Jurkat, Clone E6-1 (cell line): ENCODE measurements around the gene PROZ.
"Not testable (repeated sequence)": the region's sequence is repeated elsewhere in the genome, so short reads cannot be mapped to it uniquely, and the experiment has no call there.

Source experiments
- DNase-seq: peaks from one replicate; pipeline ENCODE4 v3.0.0-alpha.2; 2011; ENCODE audit warnings: low read depth, low spot score
- H3K4me3 ChIP-seq: 2 replicates; pipeline ENCODE4 v1.5.1; 2011; ENCODE audit warnings: mild to moderate bottlenecking, low read length, control low read depth, moderate library complexity

Gene PROZ

DNA sequence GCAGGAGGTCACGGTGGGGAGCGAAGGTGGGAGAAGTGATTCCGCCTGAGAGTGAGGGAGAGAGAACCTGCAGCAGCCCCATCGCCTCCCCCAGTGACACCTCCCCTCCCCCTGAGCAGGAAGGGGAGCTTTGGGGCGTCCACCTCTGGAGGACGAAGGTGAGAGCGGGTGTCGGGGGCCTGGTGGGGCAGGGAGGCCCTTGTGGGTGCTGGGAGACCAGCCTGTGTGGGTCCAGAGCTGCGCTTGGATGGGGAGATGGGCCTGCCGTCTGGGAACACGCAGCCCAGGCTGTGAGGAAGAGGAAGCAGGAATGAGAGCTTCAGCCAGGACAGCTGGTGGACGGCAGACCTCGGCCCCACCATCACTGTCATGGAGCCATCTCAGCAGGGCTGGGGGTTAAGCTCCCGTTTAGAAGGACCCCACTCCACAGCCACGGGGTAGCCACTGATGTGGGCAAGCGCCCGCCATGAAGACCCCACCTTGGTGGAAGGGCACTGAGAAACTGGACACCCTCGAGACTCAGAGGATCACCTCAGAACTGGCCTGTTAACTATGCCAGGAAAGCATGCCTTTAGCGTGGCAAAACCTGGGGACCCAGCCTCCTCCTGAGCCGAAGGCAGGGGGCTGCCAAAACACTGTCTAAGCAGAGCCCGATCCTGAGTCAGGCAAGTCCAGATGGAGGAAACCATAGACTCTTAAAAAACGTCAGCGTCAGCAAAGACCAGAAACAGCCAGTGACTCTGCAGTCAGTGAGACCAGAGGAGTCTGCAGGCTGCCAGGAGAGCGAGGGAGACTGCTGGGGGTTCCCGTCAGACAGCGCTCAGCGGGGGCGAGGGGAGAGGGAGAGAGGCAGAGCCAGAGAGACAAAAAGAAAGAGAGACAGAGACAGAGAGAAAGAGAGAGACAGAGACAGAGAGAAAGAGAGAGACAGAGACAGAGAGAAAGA lies 6.4 kb upstream of the PROZ start:
- H3K4me3 ChIP-seq: no peak overlapping the region
- DNase-seq: no peak

DNA sequence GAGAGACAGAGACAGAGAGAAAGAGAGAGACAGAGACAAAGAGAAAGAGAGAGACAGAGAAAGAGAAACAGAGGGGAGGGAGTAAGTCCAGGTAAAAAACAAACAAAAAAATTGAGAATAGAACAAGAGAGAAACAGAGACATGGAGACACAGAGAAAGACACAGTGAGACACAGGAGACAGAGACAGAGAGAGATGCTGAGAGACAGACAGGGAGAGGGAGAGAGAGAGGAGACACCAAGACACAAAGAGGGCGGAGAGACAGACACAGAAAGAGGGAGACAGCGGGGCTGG lies 5.8 kb upstream of the PROZ start:
- DNase-seq: no peak
- H3K4me3 ChIP-seq: no peak overlapping the region

DNA sequence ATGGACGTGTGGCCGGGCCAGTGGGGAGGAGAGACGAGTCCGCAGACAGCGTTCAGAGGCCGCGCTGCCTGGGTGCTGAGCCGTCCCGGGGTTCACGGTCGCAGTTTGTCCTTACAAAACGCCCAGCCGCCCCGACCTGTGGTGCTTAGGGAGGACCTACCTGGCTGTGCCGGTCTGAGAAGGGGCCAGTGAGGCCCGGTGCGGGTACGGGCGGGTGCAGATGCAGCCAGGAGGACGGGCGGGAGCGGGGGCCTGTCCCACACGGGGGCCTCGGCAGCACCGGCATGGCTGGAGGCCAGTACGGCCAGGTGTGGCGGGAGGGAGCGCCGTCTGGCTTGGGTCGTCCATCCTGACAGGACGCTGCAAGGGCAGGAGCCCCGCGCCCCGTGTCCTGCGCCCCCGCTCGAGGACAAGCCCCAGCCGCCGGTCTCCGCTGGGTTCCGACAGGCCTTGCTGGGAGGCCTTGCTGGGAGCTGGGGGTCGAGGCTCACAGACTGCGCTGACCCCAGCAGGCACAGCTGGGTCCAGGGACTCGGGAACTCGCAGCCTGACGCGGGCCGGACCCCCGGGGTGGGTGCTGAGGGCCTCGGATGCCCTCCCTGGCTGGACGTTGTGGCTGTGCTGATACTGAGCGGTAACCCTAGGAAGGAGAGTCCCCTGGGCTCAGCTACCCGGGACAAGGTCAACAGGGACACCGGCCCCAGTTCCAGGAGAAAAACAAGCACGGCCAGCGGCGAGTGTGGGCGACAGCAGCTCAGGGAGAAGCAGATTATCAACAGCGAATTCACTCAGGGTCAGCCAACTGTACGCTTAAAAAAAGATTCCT lies 5.3 kb upstream of the PROZ start:
- H3K4me3 ChIP-seq: peak overlapping the region; percentile 40
- DNase-seq: no peak

DNA sequence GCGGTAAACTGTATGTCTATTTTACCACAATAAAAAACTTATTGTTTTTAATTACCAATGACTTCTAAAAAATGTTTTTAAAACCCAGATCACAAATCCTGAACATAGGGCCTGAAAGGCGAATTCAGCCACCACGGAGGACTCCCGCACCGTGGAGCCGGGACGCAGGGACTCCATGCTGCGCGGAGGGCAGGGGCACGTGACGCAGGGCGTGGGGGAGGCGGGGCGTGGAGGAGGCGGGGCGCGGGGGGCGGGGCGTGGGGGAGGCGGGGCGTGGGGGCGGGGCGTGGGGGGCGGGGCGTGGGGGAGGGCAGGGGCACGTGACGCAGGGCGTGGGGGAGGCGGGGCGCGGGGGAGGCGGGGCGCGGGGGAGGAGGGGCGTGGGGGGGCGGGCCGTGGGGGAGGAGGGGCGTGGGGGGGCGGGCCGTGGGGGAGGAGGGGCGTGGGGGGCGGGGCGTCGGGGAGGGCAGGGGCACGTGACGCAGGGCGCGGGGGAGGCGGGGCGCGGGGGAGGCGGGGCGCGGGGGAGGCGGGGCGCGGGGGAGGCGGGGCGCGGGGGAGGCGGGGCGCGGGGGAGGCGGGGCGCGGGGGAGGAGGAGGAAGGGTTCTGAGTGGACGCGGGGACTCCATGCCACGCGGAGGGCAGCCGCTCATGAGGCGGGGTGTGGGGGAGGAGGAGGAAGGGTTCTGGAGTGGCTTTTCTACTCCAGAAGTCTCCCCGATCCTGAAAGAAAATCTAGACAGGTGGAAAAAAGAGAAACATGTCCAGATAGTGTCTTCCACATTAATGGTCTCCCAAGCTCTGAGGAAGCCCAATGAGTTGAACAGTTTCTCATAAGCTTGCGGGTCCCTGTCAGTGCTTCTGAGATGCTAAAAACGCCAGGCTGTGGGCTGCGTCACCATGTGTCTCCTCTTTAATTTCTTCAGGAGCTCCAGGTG lies 4.4 kb upstream of the PROZ start:
- peak; percentile 37 for DNase-seq

DNA sequence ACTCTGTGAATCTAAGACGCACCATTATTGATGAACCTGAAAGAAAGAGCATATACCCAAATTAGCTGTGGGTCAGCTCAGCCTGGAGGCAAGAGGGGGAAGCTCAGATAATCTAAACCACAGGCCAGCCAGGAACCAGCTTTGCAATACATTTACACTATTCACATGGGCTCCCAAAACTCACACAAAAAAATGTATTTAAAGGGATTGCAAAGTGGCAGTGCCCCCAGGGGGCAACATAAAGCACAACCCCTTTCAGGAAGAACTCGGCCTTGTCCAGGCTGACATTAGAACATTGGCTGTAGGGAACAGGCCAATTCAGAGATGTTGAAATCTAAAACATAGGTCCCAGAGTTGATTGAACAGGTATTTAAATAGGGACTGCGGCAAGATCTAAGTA lies 3.2 kb upstream of the PROZ start:
- no peak for DNase-seq
- H3K4me3 ChIP-seq: no peak overlapping the region

More for the DNA sequence above, 4.4 kb upstream of the PROZ start:
- H3K4me3 ChIP-seq: peak overlapping the region; percentile 40

DNA sequence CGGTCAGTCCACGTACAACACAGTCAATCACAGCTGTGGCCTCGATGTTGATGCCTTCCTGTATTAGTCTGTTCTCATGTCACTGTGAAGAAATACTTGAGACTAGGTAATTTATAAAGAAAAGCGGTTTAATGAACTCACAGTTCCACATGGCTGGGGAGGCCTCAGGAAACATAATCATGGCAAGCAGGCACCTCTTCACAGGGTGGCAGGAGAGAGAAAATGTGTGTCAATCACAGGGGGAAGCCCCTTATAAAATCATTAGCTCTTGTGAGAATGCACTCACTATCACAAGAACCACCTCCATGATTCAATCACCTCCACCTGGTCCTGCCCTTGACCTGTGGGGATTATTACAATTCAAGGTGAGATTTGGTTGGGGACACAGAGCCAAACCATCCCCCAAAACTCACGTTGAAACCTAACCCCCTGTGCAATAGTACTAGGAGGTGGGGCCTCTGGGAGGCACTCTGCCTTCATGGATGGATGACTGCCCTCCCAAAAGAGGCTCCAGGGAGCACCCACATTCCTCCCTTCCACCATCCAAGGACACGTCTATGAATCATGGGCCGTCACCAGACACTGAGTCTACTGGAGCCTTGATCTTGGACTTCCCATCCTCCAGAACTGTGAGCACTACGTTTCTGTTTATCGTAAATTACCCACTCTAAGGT lies 2.3 kb upstream of the PROZ start:
- DNase-seq: no peak
- no peak overlapping the region for H3K4me3 ChIP-seq

DNA sequence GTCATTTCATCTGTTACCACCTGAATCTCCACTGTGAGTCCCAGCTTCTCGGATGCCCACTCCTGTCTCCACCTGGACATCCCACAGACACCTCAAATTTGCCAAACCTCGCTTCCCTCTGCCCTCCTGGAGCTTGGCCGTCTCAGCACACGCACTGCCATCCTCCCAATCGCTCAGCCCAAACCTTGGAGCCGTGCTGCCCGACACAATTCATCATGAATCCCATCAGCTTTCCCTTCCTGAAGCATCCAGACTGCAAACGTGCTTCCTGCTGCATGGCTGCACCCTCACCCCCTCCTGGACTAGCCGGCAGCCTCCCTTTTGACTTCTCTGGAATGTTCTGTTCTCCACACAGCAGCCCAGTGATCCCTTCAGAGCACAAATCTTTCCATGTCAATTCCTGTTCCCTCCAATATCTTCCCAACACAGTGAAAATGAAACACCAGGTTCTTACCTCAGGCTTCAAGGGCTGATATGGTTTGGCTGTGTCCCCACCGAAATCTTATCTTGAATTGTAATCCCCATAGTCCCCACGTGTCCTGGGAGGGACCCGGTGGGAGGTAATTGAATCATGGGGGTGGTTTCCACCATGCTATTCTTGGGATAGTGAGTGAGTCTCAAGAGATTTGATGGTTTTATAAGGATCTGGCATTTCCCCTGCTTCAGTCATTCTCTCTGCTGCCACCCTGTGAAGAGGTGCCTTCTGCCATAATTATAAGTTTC lies 1.1 kb upstream of the PROZ start:
- H3K4me3 ChIP-seq: no peak overlapping the region
- DNase-seq: no peak

DNA sequence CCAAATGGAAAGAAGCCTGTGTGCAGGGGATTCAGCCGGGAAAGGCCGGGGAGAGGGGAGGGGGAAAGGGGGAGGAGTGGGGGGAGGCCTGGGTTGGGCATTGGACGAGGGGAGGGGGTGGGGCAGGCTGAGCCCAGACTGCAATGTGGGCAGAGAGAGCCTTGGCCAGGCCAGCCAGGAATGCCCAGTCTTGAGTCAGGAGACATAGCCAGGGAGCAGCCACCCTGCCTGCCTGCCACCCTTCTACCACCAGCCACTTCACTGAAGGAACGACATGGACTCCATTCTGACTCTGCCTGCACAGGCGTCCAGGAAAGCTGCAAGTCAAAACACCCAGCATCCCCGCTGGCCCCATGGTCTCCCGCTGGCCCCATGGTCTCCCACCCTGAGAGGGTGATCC lies 498 bp downstream of the PROZ start:
- no peak overlapping the region for H3K4me3 ChIP-seq
- no peak for DNase-seq

DNA sequence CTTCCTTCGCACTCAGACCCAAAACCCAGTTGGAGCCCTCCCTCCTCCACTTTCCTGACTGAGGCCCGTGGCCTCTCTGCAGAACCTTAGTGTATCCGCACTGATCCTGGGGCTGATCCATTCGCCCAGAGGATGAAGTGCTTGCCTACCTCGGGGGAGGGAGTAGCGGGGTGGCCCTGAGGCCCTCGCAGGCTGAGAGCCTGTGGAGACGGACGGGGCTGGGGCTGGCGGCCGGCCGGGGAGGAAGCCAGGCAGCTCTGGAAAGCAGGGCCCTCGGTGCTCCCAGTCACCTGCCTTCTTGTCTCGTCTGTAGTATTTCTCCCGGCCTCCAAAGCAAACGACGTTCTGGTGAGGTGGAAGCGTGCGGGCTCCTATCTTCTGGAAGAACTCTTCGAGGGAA lies 1.3 kb downstream of the PROZ start:
- H3K4me3 ChIP-seq: no peak overlapping the region
- no peak for DNase-seq

DNA sequence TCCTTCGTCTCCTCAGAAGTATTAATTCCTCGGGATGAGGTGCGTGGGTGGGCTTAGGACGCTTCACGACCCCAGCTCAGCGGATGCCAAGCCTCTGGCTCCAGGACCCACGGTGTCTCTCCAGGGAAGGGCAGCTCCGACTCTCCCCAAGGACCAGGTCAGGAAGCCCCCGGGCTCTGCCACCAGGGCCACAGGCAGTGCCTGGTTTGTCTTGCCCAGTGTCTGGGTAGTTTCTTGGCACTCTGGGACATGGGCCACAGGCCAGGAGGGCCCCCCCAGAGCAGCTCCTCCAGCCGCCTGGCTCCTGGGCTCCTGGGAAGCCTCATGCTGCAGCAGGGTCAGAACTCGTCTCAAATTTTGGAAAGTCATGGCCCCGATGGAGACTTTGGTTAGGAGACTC lies 2.5 kb downstream of the PROZ start:
- H3K4me3 ChIP-seq: no peak overlapping the region
- DNase-seq: no peak

DNA sequence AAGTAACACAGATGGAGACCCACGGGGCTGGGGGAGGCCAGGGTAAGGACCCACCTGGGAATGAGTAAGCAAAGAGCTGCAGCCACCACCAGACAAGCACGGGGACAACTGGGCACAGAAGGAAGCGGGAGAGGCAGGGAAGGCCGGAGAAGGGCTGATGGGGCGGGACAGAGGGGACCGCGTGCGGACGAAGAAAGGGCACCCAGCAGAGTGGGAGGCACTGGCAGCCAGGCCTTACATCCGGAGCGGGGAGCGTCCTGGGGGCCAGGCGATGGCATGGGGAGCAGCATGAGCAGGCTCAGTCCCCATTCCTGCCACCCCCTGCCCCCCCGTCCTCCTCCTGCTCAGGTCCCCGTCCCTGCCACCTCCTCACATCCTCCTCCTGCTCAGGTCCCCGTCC lies 3.0 kb downstream of the PROZ start:
- no peak overlapping the region for H3K4me3 ChIP-seq
- DNase-seq: no peak

DNA sequence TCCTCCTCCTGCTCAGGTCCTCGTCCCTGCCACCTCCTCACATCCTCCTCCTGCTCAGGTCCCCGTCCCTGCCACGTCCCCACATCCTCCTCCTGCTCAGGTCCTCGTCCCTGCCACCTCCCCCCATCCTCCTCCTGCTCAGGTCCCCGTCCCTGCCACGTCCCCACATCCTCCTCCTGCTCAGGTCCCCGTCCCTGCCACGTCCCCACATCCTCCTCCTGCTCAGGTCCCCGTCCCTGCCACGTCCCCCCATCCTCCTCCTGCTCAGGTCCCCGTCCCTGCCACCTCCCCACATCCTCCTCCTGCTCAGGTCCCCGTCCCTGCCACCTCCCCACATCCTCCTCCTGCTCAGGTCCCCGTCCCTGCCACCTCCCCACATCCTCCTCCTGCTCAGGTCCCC lies 3.5 kb downstream of the PROZ start:
- DNase-seq: not testable (repeated sequence)

DNA sequence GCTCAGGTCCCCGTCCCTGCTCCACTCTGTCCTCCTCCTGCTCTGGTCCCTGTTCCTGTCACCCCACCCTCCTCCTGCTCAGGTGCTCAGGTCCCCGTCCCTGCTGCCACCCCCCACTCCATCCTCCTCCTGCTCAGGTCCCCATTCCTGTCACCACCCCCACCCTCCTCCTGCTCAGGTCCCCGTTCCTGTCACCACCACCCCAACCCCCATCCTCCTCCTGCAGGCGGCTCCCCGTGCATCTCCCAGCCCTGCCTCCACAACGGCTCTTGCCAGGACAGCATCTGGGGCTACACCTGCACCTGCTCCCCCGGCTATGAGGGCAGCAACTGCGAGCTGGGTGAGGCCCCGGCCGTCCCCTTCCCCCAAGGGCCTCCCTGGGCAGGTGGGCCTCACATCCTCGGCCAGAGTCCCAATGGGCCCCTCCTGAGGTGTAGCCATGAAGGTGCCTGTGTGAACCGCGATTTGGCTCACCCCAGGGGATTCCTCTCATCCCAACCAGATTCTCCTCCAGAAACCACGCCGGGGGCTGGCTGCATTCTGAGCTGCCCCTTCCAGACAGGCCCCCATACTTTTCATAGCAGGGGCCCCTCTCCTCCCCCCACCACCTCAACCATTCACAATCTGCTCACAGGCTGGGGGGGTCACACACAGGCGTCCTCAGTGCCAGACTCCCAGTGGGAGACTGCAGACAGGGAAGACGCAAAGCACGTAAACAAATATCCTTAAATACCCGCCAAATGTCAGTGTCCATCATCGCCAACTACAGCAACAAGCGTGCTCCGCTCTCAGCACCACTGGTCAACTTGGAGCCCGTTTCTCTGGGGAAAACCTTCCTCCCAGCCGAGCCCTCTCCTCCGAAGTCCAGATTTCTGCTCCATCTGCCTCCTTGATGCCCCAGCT lies 4.6 kb downstream of the PROZ start:
- DNase-seq: peak; percentile 30
- no peak overlapping the region for H3K4me3 ChIP-seq

More for the DNA sequence above, 3.5 kb downstream of the PROZ start:
- not testable (repeated sequence) for H3K4me3 ChIP-seq

DNA sequence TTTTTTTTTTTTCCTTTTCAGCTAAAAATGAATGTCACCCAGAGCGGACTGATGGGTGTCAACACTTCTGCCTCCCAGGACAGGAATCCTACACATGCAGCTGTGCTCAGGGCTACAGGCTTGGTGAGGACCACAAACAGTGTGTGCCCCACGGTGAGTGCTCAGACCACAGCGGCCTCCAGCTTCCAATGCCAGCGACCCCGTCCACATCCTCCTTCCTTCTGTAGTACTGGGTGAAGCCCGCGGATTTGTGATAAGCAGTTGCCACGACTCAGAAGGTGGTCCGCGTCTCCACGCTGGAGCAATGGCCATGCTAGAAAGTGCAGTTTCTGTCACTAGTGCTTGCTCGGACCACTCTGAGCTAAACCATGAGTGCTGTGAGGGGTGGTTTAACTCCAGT lies 6.0 kb downstream of the PROZ start:
- H3K4me3 ChIP-seq: no peak overlapping the region
- no peak for DNase-seq

DNA sequence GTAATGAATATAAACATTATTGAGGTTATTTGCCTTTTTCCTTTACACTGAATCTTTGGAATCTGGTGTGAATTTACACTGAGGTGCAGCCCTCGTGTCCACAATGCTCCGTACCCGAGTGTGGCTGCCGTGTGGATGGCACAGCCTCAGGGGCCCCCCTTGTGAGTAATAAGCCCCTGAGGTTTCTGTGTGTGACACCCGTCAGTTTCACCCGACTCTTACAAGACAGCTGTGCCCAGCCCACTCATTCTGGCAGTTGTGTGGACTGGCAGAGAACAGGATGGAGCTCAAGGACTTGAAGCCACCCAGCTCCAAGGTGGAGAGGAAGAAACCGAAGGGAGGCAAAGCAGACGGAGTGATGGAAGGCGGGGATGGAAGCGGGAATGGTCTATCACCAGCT lies 7.8 kb downstream of the PROZ start:
- DNase-seq: no peak

DNA sequence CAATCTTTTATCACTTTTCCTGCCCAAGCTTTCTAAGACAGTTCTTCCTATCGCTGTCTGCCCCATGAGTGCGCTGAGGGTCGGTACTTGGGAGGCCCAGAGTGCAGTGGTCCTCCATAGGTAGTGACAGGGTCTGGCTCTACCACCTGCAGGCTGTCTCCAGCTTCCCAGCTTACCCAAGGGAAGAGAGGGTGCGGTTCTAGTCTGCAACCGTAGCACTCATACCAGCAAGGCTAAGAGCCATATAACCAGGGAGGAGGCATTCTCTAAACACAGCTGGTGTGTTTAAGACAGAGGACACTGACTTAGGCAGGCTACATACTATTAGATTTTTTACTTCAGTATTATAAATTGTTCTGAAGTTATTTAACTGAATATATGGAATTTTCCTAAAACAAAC lies 8.2 kb downstream of the PROZ start:
- DNase-seq: no peak

More for the DNA sequence above, 7.8 kb downstream of the PROZ start:
- H3K4me3 ChIP-seq: no peak overlapping the region

DNA sequence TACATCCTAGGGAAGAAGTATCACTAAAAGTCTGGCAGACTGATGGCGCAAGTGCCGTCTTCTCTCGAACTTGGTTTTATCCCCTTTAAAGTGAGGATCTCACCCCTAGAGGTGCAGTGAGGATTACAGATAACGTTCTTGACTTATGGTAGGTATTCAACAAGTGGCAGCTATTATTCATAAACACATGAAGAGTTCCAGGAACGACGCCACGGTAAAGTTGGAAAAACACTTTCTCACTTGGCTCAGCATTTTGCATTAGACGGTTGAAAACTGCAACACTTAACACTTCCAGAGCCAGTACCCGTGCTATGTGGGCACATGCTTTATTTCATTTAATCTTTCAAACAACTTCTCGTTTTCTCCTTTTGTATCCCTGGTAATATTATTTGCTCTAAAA lies 8.7 kb downstream of the PROZ start:
- DNase-seq: no peak
- no peak overlapping the region for H3K4me3 ChIP-seq

More for the DNA sequence above, 8.2 kb downstream of the PROZ start:
- H3K4me3 ChIP-seq: no peak overlapping the region
